Left hindlimb (tissue), 1 donor: ENCODE measurements around the gene STK39.

Source experiments
- DNase-seq: peaks from one replicate; pipeline ENCODE4 v3.0.0-alpha.2; 2018

STK39 gene

DNA sequence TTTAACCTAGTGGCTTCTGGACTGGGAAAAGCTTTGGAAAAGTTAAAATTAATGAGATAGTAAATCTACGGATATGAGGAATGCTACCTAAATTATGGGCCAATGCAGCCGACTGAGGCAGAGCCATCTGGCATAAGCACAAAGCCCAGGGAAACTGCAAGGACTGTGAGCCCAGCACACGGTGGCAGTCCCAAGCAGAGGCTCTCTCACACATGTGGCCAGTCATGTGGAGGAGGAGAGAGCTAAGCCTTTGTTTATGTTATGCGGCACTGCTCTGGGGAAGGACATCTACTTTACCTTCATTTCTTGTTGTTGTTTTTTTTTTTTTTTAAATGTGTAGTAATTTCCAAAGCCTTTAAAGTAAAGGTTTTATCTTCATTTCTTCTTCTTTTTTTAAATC, 267.0 kb downstream of the STK39 start:
- no peak for DNase-seq

DNA sequence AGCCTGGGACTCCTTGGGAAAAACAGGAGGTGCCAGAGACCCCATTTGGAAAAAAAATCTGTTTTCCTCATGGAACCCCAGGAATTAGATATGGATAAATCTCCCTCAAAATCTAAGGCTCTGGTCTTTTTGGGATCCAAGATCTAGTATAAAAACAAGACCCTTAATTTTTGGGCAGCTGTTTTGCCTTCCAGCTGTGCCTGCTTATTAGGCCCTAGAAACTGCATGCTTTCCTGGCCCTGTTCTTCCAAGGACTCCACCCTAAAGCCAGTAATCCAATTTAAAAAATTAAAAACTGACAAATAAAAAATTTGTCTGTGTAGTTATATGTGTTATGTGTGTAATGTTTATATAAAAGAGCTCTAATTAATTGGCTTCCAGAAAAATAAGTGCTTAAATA, 274.6 kb downstream of the STK39 start:
- no peak for DNase-seq

DNA sequence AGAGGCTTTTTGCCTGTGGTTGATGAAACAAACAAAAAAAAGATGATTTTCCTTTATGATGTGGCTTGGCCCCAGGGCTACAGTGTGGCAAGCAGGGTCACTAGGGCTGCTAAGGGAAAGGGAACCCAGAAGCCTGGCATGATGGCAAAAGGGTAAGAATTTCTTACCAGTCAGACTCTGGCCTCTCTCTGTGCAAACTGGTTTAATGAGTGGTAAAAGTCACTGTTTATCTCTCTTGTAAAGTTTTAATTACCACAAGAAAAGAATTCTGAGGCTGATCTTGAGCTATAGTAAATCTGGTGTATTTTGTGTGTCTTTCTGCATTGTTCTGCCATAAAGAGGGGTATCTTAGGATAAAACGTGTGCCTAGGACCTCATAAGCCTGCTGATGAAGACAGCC, 275.4 kb downstream of the STK39 start:
- DNase-seq: no peak

DNA sequence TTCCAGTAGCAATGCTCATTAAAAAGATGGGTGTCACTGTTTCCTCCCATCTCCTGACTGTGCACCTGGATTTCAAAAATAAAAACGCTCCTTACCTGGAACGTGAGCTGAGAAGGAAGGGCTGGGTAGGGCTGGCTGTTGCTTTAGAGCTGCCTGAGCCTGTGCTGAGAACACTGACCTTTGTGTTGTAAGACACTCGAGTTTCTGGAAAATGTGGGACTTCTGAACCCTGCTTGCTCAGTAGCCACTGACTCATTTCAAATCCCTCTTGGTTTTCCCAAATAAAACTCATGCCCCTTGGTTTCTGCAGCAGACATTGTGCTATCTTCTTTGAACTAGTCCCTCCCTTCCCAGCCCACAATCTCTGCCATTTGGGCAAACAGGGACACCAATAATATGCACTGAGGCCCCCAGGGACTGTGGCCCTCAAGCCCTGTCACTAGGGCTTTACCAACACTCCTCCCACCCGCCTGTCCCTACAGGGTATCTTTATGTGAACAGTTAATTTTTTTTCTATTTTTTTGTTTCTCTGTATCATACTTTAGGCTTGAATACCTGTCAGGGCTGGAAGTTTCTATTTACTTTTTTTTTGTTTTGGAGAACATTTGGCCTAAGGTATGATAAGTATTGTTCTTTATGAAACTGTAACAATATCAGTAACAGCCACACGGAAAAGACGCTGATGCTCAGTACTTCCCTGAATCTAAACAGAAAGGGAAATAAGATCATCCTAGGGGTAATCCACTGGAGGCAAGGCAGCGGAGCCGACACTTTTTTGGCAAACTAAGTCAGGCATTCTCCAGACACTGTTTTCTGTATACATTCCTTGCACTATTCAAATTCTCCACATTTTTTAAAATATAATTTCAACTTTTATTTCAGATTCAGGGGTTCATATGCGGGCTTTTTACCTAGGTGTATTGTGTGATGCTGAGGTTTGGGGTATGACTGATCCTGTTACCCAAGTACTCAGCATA, 280.2 kb downstream of the STK39 start:
- no peak for DNase-seq

DNA sequence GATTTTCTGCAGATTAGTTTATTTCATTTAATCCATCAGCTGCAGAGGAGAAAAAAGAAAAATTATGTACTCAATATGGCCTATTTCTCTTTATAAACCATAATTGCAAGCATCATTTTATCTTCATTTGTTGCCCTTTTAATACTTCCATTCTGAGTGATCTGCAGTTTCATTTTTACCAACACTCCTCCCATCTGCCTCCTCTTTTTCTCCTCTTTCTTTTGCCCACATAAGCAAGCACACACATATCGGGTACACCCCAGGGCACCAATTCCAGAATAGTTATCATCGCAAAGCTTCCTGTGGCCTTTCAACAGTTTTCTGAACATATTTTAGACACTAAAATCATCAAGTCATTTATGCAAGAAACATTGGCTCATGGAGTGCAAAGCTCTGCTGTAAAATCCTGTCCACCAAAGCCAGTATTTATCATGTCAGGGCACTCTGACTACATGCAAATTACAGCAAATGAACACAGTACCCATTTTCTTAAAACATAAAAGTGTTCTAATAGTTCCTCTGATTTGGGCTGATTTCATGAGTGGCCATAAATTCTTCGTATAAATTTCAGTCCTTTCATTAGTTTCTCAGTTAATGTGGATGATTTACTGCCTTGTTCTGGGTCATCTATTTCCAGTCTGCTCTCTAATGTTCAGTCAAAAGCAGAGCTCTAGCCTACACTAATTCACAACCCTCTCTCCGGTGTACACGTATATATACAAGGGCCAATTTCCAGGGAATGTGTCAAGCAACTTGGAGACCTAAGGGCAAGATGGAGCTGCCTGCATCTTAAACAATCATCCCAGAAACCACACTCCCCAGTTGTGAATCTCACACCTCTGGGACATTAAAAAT, 281.3 kb downstream of the STK39 start:
- DNase-seq: no peak

DNA sequence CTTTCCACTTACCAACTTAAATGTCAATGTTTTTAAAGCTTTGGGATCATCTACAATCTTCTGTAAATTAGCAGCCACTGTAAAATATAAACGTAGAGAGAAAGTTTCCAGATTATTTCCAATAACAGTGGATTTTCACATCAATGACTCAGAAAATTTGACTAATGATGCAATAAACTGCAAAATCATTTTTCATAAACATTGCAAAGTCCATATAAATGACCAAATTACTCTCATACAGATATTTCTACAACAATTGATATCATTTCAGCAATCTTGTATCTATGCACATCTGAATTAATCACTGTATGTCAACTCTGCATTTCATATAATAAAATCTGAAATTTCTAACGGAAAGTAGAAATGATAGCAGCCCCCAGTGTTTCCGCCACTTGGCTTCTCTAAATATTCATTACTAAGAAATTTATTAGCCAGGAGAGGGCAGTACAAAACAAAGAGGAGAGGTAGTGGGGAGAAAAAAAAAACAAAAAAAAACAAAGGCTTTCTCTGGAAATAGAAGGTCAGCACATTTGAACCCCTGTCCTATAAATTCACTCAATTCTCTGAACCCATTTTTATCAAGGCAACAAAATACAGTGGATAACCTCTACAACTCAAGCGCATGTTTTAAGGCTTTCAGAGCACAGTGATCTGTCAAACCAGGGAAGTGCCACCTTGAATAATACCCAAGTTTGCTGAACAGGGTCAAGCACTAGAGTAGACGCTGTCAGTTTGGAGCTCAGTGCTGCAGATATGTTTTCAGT, 282.6 kb downstream of the STK39 start:
- DNase-seq: no peak

DNA sequence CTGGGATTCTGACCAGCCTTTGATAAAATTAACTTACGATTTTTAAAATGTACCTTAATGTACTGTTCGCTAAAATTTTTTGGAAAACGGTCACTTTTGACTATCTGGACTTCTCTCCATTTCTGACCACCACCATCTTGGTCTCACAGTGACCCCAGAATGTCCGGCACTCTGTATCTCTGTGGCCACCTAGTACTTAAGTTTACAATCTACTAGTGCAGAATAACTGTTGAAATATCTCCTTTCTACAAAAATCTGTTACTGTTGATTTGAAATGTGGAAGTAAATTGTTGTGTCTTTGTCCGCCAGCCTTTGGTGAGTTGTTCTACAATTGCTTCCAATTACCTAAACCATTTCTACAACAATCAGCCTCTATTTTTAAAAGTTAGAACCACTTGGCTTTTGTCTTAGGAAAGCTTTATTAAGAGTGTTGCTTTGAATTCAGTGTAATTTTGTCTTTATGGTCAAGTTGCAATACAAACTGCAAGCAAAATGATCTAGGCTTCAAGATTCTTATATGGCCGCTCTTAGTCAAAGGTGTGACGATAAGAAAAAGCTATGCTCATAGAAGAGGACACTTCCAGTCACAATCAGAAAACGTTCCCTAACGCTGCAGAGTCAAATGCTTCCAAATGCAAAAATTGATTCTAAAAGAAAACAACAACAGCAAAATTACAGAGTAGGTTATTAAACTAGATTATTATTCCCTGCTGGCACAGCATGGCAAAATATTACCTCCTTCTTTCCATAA, 283.3 kb downstream of the STK39 start:
- DNase-seq: no peak

DNA sequence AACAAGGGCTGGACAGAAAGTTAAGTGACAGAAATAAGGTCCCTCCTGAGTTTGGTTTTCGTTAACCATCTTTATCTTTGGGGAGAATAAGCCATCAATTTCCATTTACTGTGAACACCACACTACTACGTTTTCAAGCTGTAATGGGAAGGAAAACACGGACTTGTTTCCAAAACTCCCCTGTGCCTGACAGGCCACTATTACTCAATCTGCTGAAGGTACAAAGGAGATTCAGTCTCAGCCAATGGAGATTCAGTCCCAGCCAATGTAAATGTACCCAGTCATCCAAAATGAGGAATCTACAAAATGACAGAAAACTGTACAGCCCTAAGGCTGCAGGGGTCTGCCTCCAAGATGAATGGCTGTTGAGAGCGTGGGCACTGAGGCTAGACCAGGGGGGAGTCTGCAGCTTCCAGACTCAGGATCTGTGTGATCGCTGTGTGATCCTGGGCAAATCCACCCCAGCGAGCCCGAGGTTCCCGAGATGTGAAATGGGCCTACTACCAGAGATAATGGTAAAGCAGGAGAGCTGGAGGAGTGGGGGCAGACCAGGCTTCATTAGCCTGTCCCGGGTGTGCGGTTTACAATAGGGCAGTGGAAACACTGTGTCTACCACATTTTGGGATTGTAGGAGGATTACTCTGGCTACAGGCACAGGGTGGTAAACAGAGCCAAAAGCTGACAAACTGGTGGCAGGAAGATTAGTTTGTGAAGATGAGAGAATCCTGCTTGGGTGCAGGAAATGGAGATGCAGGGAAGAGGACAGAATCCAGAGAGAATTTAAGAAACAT, 284.8 kb downstream of the STK39 start:
- DNase-seq: no peak

DNA sequence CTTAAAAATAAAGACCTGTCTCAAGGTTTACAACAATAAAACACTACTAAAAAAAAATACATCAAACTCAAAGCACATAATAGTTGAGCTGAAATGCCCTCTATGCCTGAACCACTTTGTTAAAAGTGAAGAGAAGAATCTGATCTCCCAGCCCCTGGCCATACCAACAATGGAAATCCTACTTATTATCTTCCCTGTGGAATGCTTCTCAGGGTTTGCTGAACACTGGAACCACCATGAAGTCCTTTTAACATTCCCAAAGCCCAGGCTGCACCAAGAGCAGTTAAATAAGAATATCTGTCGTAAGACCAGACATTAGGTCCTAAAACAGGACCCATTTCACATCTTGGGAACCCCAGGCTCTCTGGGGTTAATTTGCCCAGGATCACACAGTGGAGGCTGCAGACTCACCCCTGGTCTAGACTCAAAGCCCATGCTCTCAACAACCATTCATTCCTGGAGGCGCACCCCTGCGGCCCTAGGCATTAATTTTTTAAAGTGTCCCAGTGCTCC, 285.8 kb downstream of the STK39 start:
- DNase-seq: no peak

DNA sequence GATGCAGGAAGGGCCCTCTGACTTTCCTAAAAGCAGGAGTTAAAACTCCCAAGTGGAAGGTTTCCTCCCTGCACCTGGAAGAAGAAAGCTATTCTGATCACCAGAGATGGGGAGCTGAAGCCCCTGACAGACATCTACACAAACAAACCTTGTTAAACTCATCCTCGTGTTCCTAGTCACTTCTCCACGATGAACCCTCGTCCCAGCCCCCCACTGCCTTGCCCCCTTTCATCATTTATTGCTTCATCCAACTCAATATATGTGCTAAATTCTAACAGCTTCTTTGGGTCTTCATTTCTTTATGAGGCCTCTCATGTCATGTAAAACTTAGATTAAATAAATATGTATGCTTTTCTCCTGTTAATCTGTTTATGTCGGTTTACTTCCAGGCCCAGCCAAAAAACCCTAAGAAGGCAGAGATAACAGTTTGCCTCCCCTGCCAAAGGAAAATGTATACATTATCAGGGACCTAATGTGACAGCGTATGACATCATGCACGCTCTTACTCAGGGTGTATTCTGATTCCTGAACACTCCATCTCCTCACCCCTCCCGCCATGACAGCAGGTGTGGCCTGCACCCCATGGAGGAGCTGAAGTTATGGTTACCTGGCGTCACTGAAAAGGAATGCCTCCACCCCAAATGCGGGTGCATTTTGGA, 287.2 kb downstream of the STK39 start:
- DNase-seq: no peak

DNA sequence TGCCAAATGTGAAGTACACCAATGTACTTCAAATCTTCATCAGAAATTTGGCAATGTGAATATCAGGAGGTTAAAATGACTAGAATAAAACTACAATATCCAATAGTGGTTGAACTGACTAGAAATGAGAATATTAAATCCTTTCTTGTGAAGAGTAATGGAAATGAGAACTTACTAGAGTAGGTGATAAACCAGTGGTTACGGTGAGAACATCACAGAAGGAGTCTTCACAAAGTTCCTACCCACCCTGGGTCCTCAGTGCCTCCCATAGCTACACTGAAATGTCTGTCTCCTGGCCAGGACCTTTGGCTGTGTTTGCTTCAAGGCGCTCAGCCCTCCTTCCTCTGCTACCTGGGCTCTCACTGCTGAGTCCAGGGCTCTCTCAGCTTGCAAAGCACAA, 289.7 kb downstream of the STK39 start:
- DNase-seq: no peak

DNA sequence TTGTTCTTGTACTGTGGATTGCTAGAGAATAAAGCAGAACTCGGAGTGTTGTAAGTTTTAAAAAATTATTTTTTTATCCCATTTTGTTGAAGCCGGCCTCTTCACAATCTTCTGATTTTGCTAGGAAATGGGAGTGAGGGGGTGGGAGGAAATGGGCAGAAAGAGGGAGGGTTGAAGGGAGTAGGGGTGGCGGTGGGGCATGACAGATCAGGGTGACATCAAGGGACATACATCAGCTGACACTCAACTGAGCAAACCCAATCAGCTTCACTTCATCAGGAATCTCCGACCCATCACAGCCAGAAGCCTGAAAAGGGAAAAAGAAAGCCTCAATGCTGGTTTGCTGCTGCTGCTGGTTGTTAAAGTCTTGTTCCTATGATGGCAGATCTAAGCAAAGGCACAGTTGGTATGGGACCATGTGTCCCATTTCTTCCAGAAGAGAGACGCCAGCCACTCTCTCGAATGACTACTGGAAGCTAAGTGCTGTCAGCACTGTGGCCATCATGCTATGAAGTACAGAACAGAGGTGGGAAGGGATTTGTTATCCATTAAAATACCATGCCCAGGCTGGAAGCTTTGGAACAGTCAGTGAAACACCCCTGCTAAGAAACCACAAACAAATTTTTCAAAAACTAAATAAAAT, 292.0 kb downstream of the STK39 start:
- no peak for DNase-seq

DNA sequence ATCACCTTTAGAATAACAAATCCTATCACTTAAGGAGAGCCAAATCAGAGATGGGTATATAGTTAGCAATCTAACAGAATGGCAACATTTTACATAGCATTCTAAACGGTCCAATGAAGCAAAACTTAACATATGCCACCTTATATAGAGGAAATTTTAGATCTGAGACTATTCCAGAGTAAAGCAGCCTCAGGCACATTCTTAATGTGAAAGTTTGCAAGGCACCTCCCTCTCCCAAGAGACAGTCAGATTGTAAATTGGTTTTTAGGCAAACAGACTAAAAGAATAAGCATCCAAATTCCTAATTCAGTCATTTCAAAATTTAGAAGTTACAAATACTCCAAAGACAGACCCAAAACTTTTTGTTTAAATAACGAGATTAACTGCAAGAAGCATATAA, 292.9 kb downstream of the STK39 start:
- DNase-seq: no peak

DNA sequence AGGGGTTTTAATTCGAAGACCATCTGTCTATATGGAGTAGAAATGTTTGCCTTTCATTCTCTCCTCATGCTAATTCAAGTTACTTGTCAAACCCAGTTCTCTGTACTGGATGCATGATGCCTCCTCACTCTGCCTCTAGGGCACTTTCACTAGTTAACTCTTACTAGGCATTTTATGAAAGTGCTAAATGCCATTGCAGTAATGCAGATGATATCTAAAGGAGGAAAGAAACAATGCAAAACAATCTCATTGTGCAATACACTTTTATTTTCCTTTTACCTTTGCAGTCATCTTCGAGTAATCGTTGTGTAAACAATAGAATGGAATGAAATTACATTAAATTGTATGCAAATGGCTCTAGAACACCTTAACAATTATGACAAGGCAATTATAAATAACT, 293.6 kb downstream of the STK39 start:
- DNase-seq: no peak

DNA sequence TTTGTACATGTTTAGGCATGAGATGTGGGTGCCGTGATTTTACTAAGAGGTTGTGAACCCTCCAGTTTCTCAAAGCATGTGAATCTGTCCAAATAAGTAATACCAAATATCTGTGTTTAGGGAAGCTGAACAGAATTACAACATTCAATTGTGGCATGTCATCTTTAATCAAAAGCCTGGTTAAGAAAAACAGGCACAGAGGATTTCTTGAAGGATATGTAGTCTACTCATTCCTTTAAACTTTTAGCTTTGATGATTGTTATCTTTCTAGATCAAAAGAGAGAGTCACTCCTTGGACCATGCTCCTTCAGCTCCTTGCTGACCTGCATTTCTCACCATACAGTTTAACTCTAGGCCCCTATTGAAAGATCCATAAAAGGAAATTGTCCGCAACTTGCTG, 296.8 kb downstream of the STK39 start:
- no peak for DNase-seq

DNA sequence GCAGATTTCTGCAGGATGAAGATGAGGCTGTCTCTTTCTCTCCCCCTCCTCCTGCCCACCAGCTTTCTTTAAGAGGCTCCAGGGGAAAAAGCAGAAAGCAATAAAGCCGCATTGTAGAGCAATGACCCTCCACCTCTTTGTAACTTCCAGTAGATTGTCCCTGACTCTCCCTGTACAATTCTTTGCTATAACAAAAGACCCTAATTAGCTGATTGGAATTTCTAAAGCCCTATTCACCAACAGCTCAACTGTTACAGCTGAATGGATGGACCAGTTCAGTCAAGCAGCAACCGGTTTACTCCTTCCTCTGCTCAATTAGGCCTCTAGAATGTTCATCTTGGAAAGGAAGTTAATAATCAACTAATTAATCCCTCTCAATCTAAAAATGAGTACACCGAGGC, 301.0 kb downstream of the STK39 start:
- DNase-seq: no peak

DNA sequence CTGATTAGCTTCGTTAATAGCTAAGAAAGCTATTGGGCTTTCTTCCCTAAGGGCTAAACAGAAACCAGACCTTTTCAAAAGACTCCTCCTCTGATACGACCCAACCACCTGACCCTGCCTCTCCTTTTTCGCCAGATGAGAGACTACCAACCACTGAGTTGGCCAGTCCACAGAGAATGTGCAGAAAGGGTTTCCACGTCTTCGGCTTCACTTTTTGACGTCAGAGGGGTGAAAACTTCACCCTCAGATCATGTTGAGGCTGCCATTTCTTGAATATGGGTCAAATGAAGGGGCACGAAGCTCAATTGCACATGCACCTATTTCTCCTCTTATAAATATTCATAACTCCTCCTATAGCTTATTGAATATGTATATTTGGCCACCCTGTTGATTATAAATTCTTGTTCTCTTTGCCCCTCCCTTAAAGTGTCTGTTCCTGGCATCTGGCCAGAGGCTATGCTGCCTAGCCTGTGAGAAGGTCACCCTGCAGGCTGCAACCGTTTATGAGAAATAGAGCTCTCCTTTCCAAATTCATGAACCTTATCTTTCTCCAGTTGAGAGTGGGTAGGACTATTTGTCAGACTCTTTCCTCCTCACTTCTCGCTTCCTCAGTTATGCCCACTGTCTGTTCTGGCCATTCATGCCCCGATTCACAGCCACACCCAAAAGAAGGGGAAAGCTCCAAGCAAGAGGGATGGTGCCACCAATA, 301.6 kb downstream of the STK39 start:
- DNase-seq: no peak

DNA sequence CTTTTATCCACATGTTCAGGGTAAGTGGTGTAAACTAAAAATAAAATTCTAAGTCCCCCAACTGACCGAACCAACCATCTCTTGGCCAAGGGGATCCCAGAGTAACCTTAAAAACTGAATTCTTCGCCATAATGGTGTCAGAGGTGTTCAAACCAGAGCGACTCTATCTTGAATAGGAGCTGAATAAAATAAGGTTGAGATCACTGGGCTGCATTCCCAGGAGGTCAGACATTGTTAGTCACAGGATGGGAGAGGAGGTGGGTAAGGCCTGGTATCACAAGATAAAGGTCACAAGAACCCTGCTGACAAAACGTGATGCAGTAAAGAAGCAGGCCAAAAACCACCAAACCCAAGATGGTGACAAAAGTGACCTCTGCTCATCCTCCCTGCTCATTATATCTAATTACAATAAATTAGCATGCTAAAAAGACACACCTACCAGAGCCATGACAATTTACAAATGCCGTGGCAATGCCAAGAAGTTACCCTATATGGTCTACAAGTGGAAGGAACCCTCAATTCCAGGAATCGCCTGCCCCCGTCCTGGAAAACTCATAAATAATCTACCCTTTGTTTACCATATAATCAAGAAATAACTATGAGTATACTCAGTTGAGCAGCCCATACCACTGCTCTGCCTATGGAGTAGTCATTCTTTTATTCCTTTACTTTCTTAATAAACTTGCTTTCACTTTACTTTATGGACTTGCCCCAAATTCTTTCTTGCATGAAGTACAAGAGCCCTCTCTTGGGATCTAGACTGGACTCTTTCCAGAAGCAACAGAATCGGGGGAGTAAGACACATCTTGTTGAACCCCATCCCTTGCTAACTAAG, 302.4 kb downstream of the STK39 start:
- DNase-seq: no peak

DNA sequence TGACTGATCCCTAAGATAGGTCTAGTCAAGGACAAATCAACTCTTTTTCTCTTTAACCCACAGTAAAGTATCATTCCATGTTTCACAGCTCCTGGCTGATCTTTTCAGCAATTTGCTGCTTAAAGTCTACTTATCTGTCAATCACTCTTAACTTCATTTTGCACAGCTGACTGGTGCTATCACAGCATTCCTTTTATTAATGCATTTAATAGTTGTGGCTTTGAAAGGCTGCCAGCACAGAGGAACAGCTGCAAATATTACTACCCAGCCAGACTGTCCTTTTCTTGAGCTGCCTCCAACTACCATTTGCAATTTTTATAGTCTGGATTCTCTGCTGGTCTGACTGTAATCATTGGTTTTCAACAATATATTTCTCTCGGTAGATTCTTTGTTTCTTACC, 303.5 kb downstream of the STK39 start:
- DNase-seq: no peak
